Ovary (tissue), 9 donors: ENCODE measurements around the gene SYK. TPM values are rescaled to one million over a fixed set of nuclear protein-coding genes. Genes with fewer than 3 reads are reported as not detected.

Source experiments
- DNase-seq, 5 donors: peaks; one replicate each; pipeline ENCODE4 v3.0.0-alpha.2; 2019 to 2020
- H3K27ac ChIP-seq, 2 donors: fragments of 200-600 bp; one replicate each; pipeline versions ENCODE4 v1.5.1 to v1.8.0; 2019 to 2022
- H3K27me3 ChIP-seq: fragments of 200-600 bp; one replicate; pipeline ENCODE4 v1.8.0; 2022
- H3K36me3 ChIP-seq: fragments of 200-600 bp; sonication (generic); one replicate; pipeline ENCODE4 v1.5.1; 2019
- H3K4me1 ChIP-seq: one replicate; pipeline ENCODE4 v1.8.1; 2013; ENCODE audit warnings: mild to moderate bottlenecking, moderate library complexity; ENCODE audit not compliant: insufficient read depth
- H3K4me3 ChIP-seq: fragments of 200-600 bp; sonication (generic); one replicate; pipeline ENCODE4 v1.5.1; 2017
- H3K9me3 ChIP-seq, 2 donors: fragments of 200-600 bp in 1 of 2; sonication (generic) in 1 of 2; one replicate each; pipeline versions ENCODE4 v1.5.1 to v1.8.1; 2013 to 2019; ENCODE audit warnings: mild to moderate bottlenecking in 1 of 2, moderate library complexity in 1 of 2
- CTCF ChIP-seq, 3 donors: fragments of 450-650 bp in 2 of 3; fragments of 200-600 bp in 1 of 3; IDR thresholded peaks; one replicate each; pipeline versions ENCODE4 v1.5.1 to v1.8.0; 2016 to 2022; ENCODE audit warnings: antibody characterized with exemption in 3 of 3, mild to moderate bottlenecking in 1 of 3
- EP300 ChIP-seq: sonication (generic); formaldehyde crosslinking; IDR thresholded peaks from one replicate; pipeline ENCODE4 v1.6.1; 2017; ENCODE audit warnings: antibody characterized with exemption
- POLR2A ChIP-seq: fragments of 450-650 bp; IDR thresholded peaks from one replicate; pipeline ENCODE4 v1.6.1; 2017; ENCODE audit warnings: antibody characterized with exemption, mild to moderate bottlenecking, moderate library complexity
- WGBS, 3 donors: extraction: QIAGEN DNeasy Blood & Tissue Kit in 1 of 3; methylation state at CpG; one replicate each; pipeline versions ENCODE4 v1.1.5 to v1.1.7; 2013 to 2017; 5-methylcytosine and 5-hydroxymethylcytosine counted together
- intact Hi-C, 4 donors: fragments of 100-400 bp; cut with DNase I; formaldehyde crosslinking; loops; one replicate each; pipeline versions ENCODE4 v1.11.0 to v1.15.1; 2022 to 2023
- polyA plus RNA-seq, 2 donors: library from polyadenylated mRNA; stranded (reverse); fragments of 200-250 nt in 1 of 2; fragments of 350-450 nt in 1 of 2; fragmentation: Illumina TruSeq in 1 of 2; extraction: RNeasy Lipid Tissue Mini Kit (QIAGEN cat#74804) in 1 of 2; gene quantifications; one replicate each; pipeline ENCODE4 v1.2.3, GENCODE V29; 2013 to 2014
- total RNA-seq, 7 donors: library from RNA; depleted of rRNA in 2 of 7; stranded (reverse); fragments of >200 nt in 2 of 7; fragmentation: NEBNext Ultra II Directional in 3 of 7; extraction: Animal tissue kit (Norgen Biotek cat#: 25700) in 3 of 7; gene quantifications; one replicate each; pipeline versions ENCODE4 v1.1.0 to v1.2.4, GENCODE V29; 2016 to 2023
- donor health status: DM: no; HTN: no; CAD: no; lungs with moderate emphysema.
- donor health status: DM: no; HTN: no; CAD: no.
- donor health status: Bipolar disorder and iron deficiency.
- donor health status: DM: yes; HTN: yes; CAD: no.
- donor health status: DM: no; HTN: no; CAD: no.
- donor health status: DM: yes; HTN: yes; CAD: no.

The SYK gene
- total and polyA plus RNA-seq, 9 donors: 1.4 to 12.0 (median 8.6) TPM

DNA sequence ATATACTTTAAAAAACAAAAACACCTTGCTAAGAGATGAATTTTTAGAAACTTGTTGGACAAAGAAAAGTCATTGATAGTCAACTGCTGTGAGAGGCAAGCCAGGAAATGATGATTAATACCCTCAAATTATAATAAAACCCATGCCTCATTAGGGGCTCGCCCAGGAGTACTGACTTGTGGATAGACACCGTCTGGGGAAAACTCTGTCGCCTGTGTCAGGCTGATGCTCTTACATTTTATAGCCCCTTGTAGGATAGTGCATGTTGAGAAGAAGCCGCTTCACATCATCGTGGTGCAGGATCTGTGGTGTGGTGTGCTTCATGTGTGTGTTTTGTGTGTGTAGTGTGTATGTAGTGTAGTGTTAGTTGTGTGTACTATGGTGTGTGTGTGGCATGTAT, 39.1 kb downstream of the SYK start:
- no peak for TF ChIP-seq EP300
- no peak for TF ChIP-seq POLR2A
- TF ChIP-seq CTCF (IDR thresholded peaks at IDR 0.05): no peak
- Histone ChIP-seq H3K36me3 (no peaks in the 10 kb centered on the region), H3K4me1 (no peaks in the 10 kb centered on the region), H3K4me3 (no peak overlapping the region), H3K27me3 (no peaks in the 10 kb centered on the region), H3K27ac (no peak overlapping the region), H3K9me3 (no peaks in the 10 kb centered on the region)
- 77 to 80% (median 77%) methylated on average over 5 of the region's 5 CpGs for WGBS, 3 donors
- DNase-seq: no peak
- intact Hi-C loops: no loop called here

GRCh38 chr9:90841213-90841612, 39.6 kb downstream of the SYK start:
- Histone ChIP-seq H3K4me3 (no peak overlapping the region), H3K27me3 (no peaks in the 10 kb centered on the region), H3K36me3 (no peaks in the 10 kb centered on the region), H3K4me1 (no peaks in the 10 kb centered on the region), H3K27ac (no peak overlapping the region), H3K9me3 (no peaks in the 10 kb centered on the region)
- intact Hi-C loops: no loop called here
- WGBS, 3 donors: 86 to 94% (median 90%) methylated on average over 5 of the region's 5 CpGs
- TF ChIP-seq EP300: no peak
- TF ChIP-seq CTCF (IDR thresholded peaks at IDR 0.05): no peak
- no peak for TF ChIP-seq POLR2A
- DNase-seq: no peak

DNA sequence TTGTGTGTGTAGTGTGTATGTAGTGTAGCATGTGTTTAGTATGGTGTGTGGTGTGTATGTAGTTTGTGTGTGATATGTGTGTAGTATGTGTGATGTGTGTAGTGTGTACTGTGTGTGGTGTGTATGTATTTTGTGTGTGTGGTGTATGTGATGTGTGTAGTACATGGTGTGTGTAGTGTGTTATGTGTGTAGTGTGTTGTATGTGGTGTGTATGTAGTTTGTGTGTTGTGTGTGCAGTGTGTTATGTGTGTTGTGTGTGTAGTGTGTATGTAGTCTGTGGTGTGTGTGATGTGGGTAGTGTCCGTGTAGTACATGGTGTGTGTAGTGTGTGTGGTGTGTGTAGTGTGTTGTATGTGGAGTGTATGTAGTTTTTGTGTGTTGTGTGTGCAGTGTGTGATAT, 40.0 kb downstream of the SYK start:
- 93 to 100% (median 95%) methylated on average over 1 of the region's 1 CpG for WGBS, 3 donors

DNA sequence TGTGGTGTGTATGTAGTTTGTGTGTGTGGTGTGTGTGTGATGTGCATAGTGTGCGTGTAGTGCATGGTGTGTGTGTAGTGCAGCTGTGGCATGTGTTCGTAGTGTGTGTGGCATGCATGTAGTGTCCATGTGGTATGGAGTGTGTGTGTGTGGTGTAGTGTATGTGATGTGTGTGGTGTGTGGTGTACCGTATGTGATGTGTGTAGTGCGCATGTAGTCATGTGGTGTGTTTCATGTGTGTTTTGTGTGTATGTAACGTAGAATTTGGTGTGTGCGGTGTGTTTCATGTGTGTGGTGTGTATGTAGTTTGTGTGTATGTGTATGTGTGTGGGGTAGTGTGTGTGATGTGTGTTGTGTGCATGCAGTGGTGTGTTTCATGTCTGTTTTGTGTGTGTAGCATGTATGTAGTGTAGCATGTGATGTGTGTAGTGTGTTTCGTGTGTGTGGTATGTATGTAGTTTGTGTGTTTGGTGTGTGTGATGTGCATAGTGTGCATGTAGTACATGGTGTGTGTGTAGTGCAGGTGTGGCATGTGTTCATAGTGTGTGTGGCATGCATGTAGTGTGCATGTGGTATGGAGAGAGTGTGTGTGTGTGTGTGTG, 40.7 kb downstream of the SYK start:
- intact Hi-C loops: no loop called here
- Histone ChIP-seq H3K9me3 (no peaks in the 10 kb centered on the region), H3K27ac (no peak overlapping the region), H3K4me3 (no peak overlapping the region), H3K36me3 (no peaks in the 10 kb centered on the region), H3K27me3 (no peaks in the 10 kb centered on the region), H3K4me1 (no peaks in the 10 kb centered on the region)
- 87 to 91% (median 87%) methylated on average over 7 of the region's 7 CpGs for WGBS, 3 donors
- TF ChIP-seq POLR2A (no peak), CTCF (IDR thresholded peaks at IDR 0.05) (no peak), EP300 (no peak)
- no peak for DNase-seq

More for the DNA sequence above, 40.0 kb downstream of the SYK start:
- H3K9me3 ChIP-seq: no peaks in the 10 kb centered on the region
- DNase-seq: no peak
- H3K4me3 ChIP-seq: no peak overlapping the region
- no peak for TF ChIP-seq EP300
- no peak for TF ChIP-seq POLR2A
- TF ChIP-seq CTCF (IDR thresholded peaks at IDR 0.05): no peak
- no peaks in the 10 kb centered on the region for H3K4me1 ChIP-seq
- no peak overlapping the region for H3K27ac ChIP-seq
- no peaks in the 10 kb centered on the region for H3K27me3 ChIP-seq
- intact Hi-C loops: no loop called here
- no peaks in the 10 kb centered on the region for H3K36me3 ChIP-seq
